DMS53 treated with DMSO at 0.1 percent for 48 hours (cell line): ENCODE results near the gene TCOF1.

Experiments used
- DNase-seq: peaks from one replicate; lab custom pipeline; 2025; ENCODE audit not compliant: unreplicated experiment; lab: John Stamatoyannopoulos, UW

Gene TCOF1

GRCh38 chr5:150401376-150402228, 44.1 kb downstream of the TCOF1 start:
- no peak for DNase-seq

DNA sequence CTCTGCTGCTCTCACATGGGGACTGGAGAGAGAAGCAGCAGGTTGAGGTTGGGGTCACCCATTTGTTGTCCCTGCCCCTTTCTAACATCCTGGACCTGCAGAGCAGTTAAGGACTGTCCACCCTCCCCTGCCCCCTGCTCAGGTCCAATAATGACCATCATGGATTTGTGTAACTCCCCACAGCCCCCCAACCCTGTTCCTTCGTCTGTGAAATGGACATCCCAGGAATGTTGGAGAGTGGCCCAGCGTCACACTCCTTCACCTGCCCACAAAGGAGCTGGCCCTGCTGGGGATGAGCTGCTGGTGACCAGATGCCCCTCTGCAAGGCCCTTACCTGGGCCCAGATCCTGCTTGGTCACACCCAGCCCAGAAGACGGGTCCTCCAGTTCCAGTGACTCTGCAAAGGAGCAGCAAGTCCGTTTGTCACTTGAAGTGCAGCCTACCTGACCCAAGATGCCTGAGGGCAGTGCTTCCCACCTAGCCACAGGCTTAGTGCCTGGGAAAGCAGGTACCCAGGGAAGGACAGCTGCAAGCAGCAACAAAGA, 44.8 kb downstream of the TCOF1 start:
- DNase-seq: no peak

DNA sequence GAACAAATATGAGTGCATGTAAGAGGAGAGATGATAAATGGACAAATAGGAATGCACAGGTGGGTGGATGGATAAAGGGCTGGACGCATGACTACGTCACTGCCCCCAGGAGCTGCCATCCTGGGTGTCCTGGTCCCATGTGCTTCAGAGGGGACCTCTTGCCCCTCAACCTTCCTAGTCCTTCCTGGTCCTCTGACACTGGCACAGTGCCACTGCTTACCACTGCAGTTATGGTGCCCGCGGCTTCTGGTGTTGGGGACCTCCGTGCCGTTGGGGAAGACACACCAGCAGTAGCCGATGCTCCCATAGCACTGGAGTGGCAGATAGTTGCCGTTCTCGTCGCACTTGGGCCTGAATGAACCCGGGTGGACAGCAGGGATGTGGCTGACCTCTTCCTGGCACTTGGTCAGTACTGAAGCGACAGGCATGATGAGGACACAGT, 45.4 kb downstream of the TCOF1 start:
- DNase-seq: no peak

- no peak for DNase-seq
Measured at GRCh38 chr5:150404121-150404520, 46.6 kb downstream of the TCOF1 start.

GRCh38 chr5:150404535-150404934, 47.0 kb downstream of the TCOF1 start:
- no peak for DNase-seq

DNA sequence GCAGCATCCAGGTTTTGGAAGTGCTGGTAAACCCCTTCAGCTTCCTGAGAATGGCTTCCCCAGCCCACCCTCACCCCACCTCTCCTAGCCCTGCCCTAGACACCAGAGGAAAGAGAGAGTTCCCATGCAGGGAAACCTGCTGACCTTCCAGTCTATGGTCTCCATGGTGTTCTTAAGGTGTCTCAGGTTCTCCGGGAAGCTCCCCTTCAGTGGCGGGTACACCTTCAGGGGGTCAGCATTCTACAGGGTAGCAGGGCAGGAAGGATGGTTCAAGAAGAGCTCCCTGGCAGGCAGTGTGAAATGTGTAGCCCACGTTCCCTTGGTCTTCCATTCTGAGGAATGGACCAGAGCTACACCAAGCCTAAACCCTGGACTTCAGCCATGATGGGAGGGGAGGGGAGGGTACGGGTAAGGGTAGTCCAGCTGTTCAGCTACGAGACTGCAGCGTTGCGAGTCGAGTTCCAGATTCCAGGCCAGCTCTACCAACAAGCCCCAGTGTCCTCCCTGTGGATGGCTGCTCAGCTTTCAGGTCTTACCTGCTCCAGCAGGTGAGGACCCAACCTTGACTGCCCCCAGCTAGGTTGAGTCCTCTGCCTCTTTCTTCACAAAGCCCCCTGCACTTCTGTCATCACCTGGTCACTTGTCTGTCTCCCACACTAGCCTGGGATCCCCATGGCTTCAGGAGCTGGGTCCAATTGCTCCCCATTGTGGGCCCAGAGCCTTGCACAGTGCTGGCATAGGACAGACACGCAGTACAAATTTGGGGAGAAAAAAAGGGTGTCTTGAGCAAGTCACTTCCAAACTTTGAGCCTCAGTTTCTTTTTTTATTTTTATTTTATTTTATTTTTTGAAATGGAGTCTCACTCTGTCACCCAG, 47.7 kb downstream of the TCOF1 start:
- DNase-seq: no peak

DNA sequence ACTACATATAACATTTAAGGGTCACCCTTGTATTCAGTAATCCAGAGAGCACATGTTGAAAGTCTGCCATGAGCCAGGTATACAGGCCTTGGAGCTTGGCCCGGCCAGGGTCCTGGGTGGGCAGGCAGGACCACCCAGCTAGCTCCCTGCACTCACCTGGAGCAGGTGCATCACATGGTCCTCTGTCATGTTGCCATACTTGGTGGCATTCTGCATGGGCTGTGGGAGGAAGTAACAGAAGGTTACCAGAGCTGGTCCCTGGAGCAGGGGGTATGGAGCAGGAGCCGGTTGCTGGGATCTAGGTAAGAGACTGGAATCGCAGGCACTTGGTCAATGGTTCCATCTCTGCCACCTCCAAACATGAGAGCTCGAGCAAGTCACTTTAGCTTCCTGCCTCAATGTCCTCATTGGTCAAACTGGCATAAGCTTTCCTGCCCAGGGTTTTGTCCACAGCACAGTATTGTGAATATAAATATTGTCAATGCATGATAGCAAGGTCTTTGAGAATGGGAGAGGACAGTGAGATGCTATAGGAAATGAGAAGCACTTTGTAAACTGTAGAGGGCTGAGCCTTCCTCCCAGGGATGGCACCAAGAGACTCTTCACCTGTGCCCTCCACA, 48.7 kb downstream of the TCOF1 start:
- no peak for DNase-seq

DNA sequence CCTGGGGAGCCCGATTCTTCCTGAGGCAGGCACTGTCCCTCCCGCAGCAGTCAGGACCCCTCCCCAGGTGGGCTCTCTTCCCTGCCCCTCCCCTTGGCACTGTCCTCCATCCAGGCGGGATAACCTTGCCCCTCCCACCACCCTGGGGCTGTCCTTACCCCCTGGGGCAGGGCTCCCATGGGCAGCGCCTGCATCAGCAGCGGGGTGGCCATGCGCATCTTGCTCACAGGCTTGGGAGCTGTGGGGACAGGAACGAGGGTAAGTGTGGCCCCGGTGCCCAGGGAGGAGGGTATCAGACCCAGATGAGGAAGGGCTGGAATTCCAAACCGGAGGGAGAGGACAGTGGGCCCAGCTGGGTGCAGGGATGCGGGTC, 49.2 kb downstream of the TCOF1 start:
- no peak for DNase-seq

GRCh38 chr5:150407096-150407720, 49.7 kb downstream of the TCOF1 start:
- DNase-seq: no peak

GRCh38 chr5:150408231-150408943, 50.9 kb downstream of the TCOF1 start:
- DNase-seq: no peak

- DNase-seq: peak; percentile 93
Measured at GRCh38 chr5:150409638-150410523, 52.4 kb downstream of the TCOF1 start.

GRCh38 chr5:150410524-150411244, 53.2 kb downstream of the TCOF1 start:
- DNase-seq: peak; percentile 87

- no peak for DNase-seq
Measured at GRCh38 chr5:150411245-150411979, 53.9 kb downstream of the TCOF1 start.

GRCh38 chr5:150412319-150413175, 55.0 kb downstream of the TCOF1 start, which contains the start of gene CD74:
CD74 (minus strand) TSS chr5:150412910; CDS start chr5:150412749, 161 bp downstream.
- DNase-seq: peak; percentile 69

GRCh38 chr5:150413176-150413901, 55.8 kb downstream of the TCOF1 start:
- no peak for DNase-seq
